ENCODE data around the gene MPEG1. TPM values are rescaled to one million over a fixed set of nuclear protein-coding genes. Genes with fewer than 3 reads are reported as not detected.

The MPEG1 gene
- total RNA-seq, 1 donor from 2014 or later, result not detected

Other genes starting within 250 kb of the MPEG1 start
- gene GLYATL1B, start 126.6 kb downstream of the MPEG1 start, total RNA-seq, result not detected in 3 replicates
- gene FAM111B, start 105.7 kb downstream of the MPEG1 start, total RNA-seq, result 6.2 to 6.9 TPM (median 6.8 TPM) in 3 replicates
- gene FAM111A, start 70.1 kb downstream of the MPEG1 start, total RNA-seq, result 40.5 to 41.7 TPM (median 40.8 TPM) in 3 replicates
- 37.7 to 42.3 TPM (median 39.4 TPM) in 3 replicates for gene DTX4, start 40.8 kb downstream of the MPEG1 start, total RNA-seq
- gene OR5AN1, start 146.0 kb upstream of the MPEG1 start, total RNA-seq, result not detected in 3 replicates
- gene OR5A2, start 213.5 kb upstream of the MPEG1 start, total RNA-seq, result not detected in 3 replicates
- not detected in 3 replicates for gene OR5A1, start 223.5 kb upstream of the MPEG1 start, total RNA-seq
- not detected in 3 replicates for gene OR4D6, start 244.0 kb upstream of the MPEG1 start, total RNA-seq

Data from mesothelial cell of epicardium (in vitro differentiated cells).